ENCODE measurements around the gene ZNF444.
"Not testable (repeated sequence)": the region's sequence is repeated elsewhere in the genome, so short reads cannot be mapped to it uniquely, and the experiment has no call there.

ZNF444 gene

DNA sequence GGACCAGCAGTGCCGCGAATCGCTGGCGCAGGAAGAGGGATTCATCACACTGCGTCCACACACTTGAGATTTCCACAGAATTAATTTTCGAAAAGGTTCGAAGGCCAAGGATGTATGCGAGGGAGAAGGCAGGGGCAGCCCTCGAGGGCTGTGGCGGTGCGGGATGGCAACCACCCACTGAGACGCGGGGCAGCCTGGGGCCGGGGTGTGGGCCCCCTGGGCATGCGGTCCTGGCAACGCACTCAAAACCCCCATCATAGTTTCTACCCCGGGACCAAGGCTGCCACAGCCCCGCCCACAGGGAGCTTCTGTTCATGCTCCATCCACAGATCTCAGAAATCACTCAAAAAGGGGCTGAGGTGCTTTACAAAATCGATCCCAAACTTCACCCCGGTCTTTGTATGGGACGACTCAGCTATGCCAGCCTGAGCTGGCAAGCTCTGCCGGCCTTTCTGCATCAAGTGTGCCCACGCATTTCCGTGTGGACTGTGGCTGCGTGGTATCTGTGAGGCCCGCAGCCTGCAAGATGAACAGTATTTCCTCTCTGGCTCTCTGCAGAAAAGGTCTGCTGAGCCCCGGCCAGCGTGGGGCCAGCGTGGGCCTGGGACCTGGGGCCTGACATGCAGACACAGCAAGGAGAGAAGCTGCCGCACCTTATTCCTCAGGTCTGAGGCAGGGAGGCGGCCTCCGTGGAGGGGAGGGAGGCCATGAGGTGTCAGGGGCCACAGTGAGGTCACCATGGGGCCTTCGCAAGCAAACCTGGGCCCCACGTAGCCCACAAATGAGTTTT, 39.1 kb upstream of the ZNF444 start:
- H3K4me3 ChIP-seq (ENCODE audit: low read length) = no peak overlapping the region
- TF ChIP-seq ZNF274 (IDR thresholded peaks at IDR 0.05; ENCODE audit: low read depth, low read length) = no peak

DNA sequence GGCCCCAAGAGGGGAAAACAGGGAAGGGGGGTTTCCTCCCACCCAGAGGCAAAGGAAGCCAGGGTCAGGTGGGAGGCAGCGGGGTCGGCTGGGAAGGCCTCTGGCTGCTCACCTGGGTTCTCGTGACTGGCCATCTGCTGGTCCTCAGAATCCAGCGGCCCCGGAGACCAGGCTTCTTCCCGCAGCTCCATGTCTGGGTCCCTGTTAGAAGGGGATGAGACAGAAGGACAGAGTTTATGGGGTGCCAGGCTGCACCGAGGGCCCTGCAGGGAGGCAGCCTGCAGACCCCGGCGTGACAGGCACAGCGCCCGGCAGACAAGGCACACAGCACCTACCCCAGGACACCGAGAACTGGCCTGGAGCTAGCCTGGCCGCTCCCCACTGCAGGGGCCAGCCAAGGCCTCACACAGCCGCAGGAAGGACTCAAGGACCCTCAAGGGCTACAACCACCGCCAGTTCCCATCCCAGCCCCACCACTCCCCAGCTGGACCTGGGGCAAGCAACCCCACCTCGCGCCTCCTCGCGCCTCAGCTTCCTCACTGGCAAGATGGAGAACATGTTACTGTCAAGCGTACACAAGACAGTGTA, 38.0 kb upstream of the ZNF444 start:
- no peak overlapping the region for H3K4me3 ChIP-seq (ENCODE audit: low read length)
- TF ChIP-seq ZNF274 (IDR thresholded peaks at IDR 0.05; ENCODE audit: low read depth, low read length) = no peak

DNA sequence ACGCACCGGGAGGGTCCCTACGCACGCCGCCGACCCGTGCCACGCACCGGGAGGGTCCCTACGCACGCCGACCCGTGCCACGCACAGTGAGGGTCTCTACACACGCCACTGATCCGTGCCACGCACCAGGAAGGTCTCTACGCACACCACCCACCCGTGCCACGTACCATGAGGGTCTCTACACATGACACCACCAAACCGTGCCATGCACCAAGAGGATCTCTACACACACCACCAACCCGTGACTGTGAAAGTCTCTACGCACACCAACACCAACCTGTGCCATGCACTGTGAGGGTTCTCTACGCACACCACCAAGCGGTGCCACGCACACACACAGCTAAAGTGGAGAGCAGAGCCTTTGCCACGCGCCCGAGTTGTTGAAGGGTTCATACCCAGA, 36.7 kb upstream of the ZNF444 start:
- no peak for TF ChIP-seq ZNF274 (IDR thresholded peaks at IDR 0.05; ENCODE audit: low read depth, low read length)
- H3K4me3 ChIP-seq (ENCODE audit: low read length) = no peak overlapping the region

DNA sequence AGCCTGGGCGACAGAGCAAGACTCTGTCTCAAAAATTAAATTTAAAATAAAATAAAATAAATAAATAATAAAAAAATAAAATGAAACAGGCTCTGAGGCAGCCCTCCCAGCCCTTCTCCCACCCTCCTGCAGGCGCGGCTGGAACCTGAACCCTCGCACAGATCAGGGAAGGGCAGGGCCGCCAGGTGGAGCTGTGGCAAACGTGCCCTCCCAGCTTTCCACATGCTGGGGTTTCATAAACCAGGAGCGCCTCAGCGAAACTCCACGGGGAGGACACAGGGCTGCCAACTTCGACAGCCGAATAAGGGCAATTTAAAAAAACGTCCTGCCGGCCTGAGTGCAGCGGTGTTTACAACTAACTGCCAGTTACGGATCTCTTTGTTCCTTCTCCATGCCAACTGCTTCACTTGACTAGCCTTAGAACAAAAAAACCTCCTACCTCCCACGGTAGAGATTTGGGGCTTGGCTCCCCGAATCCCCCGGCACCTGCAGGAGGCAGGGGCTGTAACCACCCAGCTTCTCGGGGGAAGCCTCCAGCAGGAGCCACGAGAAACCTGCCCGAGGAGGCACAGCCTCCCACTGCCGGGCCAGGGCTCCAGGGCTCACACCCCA, 35.9 kb upstream of the ZNF444 start:
- no peak overlapping the region for H3K4me3 ChIP-seq (ENCODE audit: low read length)
- no peak for TF ChIP-seq ZNF274 (IDR thresholded peaks at IDR 0.05; ENCODE audit: low read depth, low read length)

DNA sequence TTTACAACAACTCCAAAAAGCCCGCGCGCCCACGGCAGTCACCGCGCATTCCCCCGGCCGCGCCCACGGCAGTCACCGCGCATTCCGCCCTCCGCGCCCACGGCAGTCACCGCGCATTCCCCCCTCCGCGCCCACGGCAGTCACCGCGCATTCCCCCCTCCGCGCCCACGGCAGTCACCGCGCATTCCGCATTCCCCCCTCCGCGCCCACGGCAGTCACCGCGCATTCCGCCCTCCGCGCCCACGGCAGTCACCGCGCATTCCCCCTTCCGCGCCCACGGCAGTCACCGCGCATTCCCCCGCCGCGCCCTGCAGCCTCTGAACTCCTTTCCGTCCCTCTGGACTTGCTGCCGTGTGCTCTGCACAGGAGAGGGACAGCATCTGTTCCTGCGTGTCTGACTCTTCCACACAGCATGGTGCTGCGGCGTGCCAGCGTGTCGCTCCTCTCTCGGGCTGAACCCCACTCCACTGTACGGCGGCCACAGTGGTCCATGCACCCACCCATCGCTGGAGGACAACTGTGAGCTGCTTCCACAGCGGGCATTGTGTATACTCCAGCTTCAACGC, 35.2 kb upstream of the ZNF444 start:
- H3K4me3 ChIP-seq (ENCODE audit: low read length) = not testable (repeated sequence)

DNA sequence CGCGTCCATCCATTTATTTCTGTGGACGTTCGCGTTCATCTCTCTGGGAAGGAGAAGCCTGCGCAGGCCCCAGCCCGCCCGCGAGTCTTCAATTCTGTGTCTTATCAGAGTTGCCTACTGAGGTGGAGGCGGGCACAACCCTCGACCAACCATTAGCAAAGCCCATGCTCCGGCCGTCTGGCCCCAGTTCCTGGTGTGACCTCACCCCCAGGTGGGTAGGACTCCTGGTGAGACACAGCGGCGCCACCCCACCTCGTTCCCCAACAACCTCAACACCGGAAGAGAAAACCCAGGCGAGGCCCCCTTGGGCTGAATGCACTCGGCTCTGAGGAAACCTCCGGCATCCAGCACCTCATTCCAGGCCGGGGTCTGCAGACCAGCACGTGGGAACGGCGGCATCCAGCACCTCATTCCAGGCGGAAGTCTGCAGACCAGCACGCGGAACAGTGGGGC, 34.7 kb upstream of the ZNF444 start:
- no peak for TF ChIP-seq ZNF274 (IDR thresholded peaks at IDR 0.05; ENCODE audit: low read depth, low read length)
- no peak overlapping the region for H3K4me3 ChIP-seq (ENCODE audit: low read length)

DNA sequence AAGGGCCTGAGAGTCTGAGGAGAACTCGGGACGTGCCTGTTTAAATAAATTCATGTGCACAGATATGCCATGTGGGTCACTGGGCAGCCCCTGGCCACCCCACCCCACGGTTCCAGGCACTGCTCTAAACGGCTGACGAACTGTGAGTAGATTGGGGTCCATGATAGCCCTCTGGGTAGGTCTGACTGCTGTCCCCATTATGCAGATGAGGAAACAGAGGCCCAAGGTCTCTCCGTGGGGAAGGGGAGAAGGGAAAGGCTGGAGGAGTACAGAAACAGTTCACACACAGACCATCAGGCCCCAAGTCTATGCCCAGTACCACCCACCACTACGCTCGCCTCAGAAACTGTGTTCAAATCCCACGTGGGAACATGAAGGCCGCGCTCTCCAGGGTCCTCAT, 34.1 kb upstream of the ZNF444 start:
- H3K4me3 ChIP-seq (ENCODE audit: low read length) = no peak overlapping the region
- TF ChIP-seq ZNF274 (IDR thresholded peaks at IDR 0.05; ENCODE audit: low read depth, low read length) = no peak

DNA sequence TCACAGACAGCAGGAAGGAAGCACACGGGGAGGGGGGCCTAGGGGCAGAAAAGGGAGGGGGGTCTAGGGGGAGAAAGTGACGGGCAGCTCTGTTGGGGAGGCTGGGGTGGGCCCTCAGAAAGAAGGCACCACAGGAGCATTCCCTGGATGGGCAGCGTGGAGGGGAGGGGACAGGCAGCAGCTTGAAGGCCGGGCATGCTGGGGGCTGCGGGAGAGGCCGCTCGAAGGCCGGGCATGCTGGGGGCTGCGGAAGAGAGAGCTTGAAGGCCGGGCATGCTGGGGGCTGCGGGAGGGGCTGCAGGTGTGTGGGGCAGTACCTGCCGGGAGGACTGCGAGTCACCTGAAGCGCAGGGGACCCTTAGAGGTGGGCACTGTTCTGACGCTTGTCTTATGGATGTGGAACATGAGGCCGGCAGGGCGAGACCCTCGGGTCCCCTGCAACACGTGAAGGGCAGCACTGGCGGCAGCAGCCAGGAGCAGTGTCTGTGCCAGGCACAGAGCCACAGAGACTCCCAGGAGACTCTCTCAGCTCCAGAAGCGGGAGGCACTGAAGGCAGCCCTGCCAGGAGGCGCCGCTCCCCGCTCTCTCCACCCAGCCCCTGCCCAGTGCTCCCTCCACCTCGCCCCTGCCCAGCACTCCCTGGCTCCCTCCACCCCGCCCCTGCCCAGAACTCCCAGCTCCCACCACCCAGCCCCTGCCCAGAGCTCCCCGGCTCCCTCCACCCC, 33.3 kb upstream of the ZNF444 start:
- no peak overlapping the region for H3K4me3 ChIP-seq (ENCODE audit: low read length)
- no peak for TF ChIP-seq ZNF274 (IDR thresholded peaks at IDR 0.05; ENCODE audit: low read depth, low read length)

DNA sequence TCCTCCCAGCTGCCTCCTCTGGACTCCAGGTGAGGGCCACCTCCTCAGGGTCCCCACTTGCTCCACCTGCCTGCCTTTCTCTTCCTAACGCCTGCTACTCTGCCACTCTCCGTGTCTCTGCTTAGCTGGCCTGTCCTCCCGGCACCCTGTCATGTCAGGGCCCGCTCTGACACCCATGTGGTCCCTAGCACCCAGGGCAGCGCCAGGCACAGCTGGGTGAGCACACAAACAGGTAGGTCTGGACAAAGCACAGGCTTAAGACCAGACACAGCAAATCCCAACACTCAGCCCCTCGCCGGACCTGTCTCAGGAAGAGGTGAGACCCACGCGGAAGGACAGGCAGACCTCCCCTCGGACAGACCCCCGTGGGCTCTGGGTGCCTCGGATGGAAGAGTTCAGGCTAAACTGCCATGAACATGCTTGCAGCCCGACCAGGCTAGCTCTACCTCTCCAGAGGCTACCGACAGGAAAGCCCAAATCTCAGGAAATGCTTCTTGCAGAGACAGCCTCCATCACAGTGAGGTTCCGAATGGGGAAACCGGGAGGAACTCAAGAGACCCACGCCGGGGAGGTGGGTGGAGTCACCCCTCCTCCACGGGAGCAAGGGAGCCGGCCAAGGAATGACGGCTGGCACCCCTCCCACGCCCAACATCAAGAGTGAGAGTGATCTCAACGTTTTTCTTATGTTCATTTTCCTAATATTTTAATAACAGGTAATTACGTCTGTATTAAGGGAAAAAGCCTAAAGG, 32.5 kb upstream of the ZNF444 start:
- no peak overlapping the region; the same call in 1 of the 2 replicates for H3K4me3 ChIP-seq (ENCODE audit: low read length)

DNA sequence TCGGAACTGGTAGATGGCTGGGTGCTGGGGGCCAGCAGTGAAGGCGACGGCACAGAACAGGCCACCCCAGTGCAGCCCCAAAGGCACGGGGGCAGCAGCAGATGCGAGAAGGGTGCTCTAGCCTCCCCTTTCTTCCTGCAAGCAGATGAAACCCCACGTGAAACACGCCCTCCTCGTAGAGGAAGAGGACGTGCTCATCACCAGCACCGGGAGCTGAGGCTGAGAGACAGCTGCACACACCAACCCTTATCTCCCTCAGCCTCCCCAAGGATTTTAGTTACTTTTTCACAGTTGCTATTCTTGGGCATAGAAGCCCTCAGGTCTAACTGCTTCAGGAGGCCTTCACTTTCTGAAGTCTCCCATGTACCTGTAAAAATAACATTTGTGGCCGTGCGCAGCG, 31.9 kb upstream of the ZNF444 start:
- no peak overlapping the region; the same call in 1 of the 2 replicates for H3K4me3 ChIP-seq (ENCODE audit: low read length)
- no peak for TF ChIP-seq ZNF274 (IDR thresholded peaks at IDR 0.05; ENCODE audit: low read depth, low read length)

More for the DNA sequence above, 32.5 kb upstream of the ZNF444 start:
- no peak for TF ChIP-seq ZNF274 (IDR thresholded peaks at IDR 0.05; ENCODE audit: low read depth, low read length)

DNA sequence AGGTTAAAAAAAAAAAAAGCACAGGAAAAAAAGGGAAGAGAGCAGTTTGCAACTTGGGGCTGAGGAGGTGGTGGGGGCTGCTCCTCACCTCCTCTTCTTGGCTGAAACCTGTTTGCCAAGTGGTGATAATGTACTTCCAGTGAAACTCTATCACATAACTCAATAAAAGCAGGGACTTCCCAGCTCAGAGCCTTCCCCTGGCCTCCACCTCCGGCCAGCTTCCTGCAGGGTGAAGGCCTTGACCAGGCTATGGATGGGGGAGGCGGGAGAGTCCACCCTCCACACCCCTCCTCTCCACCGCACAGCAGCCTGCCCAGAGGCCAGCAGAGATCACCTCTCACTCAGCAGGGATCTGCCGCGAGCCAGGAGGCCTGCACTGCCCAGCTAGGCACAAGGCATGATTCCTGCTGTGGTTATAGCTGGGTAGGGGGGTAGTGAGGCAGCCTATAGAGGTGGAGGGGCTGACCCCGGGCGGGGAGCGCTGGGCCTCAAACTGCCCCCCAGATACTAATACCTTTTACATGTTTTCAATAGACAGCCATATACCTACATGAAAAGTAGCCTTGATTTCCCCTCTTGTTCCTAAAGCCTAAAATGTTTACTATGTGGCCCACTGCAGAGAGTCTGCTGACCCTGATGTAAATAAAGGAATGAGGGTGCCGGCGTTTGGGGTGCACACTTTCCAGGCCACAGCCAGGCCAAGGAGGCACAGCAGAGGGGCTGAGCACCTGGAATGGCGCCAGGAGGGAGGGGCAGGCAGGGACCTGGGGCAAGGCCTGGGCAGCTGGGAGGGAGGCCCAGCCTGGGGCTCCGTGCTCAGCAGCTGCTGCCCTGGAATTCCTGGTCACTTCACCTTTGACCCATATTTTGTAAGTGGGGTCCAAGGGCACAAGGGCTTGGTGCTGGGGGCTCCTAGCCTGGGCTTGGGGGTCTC, 30.3 kb upstream of the ZNF444 start:
- no peak overlapping the region; the same call in 1 of the 2 replicates for H3K4me3 ChIP-seq (ENCODE audit: low read length)

DNA sequence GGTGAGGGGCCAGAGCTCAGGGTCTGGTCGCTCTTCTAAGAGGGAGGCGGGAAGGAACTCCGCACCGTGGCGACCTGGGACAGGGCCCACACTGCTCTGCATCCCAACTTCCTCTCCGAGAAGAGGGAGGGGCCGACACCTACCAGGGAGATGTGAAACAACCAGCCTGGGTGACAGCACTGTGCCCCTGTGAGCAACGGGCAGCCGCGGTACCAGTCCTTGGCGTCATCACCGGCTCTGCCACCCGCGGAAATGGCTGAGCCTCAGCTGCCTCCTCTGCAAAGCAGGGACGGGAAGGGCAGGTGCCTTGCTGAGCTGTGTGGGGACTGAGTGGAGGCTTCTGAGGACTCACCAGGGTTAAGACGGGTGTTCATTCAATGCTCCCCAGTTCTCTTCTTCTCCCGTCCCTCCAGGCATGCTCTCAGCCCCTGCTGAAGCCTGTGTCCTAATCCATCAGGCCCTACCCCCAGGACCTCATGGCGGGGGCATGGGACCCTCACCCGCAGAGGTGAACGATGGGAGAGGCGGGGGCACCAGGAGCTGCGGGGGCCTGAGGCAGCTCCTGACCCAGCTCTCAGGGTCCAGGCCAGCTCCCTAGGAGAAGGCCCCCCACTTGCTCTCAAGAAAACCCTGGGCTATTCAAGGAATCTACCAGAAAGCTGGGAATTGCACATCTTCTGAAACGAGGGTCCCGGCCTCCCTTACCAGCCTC, 29.3 kb upstream of the ZNF444 start:
- H3K4me3 ChIP-seq (ENCODE audit: low read length) = no peak overlapping the region; the same call in 1 of the 2 replicates
- TF ChIP-seq ZNF274 (IDR thresholded peaks at IDR 0.05; ENCODE audit: low read depth, low read length) = no peak

More for the DNA sequence above, 30.3 kb upstream of the ZNF444 start:
- no peak for TF ChIP-seq ZNF274 (IDR thresholded peaks at IDR 0.05; ENCODE audit: low read depth, low read length)
